B cell (primary cell): ENCODE data around the gene LRRC55. TPM values are rescaled to one million over a fixed set of nuclear protein-coding genes. Genes with fewer than 3 reads are reported as not detected.

ENCODE experiments used
- ATAC-seq: fragments of 200-7000 bp; cut with Tn5 transposase; one replicate; pipeline ENCODE4 v1.10.0; 2021; ENCODE audit warnings: low read depth, mild to moderate bottlenecking, moderate number of reproducible peaks, moderate library complexity
- CTCF ChIA-PET: fragments of 350-600 bp; sonication (Branson Sonifier 250); formaldehyde crosslinking; loops from one replicate; lab custom pipeline; 2021; ENCODE audit warnings: antibody characterized with exemption, inconsistent platforms; lab: Charles Lee
- POLR2A ChIA-PET: fragments of 350-600 bp; sonication (Branson Sonifier 250); formaldehyde crosslinking; loops from one replicate; lab custom pipeline; 2021; ENCODE audit warnings: antibody characterized with exemption; lab: Charles Lee
- DNase-seq: peaks from one replicate; pipeline ENCODE4 v3.0.0; 2013
- H2AFZ ChIP-seq: 2 replicates; pipeline ENCODE4 v1.6.1; 2012; ENCODE audit warnings: mild to moderate bottlenecking, low read depth, low read length; ENCODE audit not compliant: insufficient read depth, poor library complexity, severe bottlenecking
- H3K27ac ChIP-seq, 2 donors: 1 replicate in 1 of 2; 2 replicates in 1 of 2; pipeline ENCODE4 v1.5.1; 2012 to 2013; ENCODE audit warnings: low read length in 2 of 2, mild to moderate bottlenecking in 2 of 2, moderate library complexity in 1 of 2
- H3K27me3 ChIP-seq, 4 experiments: fragments of 200-600 bp in 1 of 4; sonication (generic) in 1 of 4; replicated peaks in 1 of 4; 1 replicate in 2 of 4; 2 replicates in 2 of 4; pipeline versions ENCODE4 v1.6.1 to v1.7.0; 2013 to 2016; ENCODE audit warnings: low read length in 3 of 4, mild to moderate bottlenecking in 2 of 4, mixed read lengths in 1 of 4, moderate library complexity in 1 of 4; ENCODE audit not compliant: insufficient read depth in 4 of 4, control insufficient read depth in 3 of 4; ENCODE audit errors: control extremely low read depth in 1 of 4
- H3K36me3 ChIP-seq, 2 experiments: replicated peaks in 1 of 2; 1 replicate in 1 of 2; 2 replicates in 1 of 2; pipeline versions ENCODE4 v1.6.1 to v1.7.1; 2013; ENCODE audit warnings: low read length in 1 of 2; ENCODE audit not compliant: insufficient read depth in 2 of 2, control insufficient read depth in 1 of 2; ENCODE audit errors: control extremely low read depth in 1 of 2, extremely low read depth in 1 of 2
- H3K4me1 ChIP-seq, 2 donors: fragments of 200-600 bp in 1 of 2; sonication (generic) in 1 of 2; 1 replicate in 1 of 2; 2 replicates in 1 of 2; pipeline versions ENCODE4 v1.5.1 to v1.6.1; 2013 to 2017; ENCODE audit warnings: low read length in 2 of 2; ENCODE audit not compliant: control insufficient read depth in 2 of 2, insufficient read depth in 2 of 2
- H3K4me2 ChIP-seq: replicated peaks from 2 replicates; pipeline ENCODE3; 2012; ENCODE audit warnings: mild to moderate bottlenecking, low read depth, low read length; ENCODE audit not compliant: poor library complexity, severe bottlenecking
- H3K4me3 ChIP-seq, 5 experiments: fragments of 200-600 bp in 1 of 5; sonication (generic) in 1 of 5; 1 replicate in 3 of 5; 2 replicates in 2 of 5; pipeline versions ENCODE4 v1.5.1 to v1.7.0; 2011 to 2016; ENCODE audit warnings: low read length in 4 of 5, mild to moderate bottlenecking in 4 of 5, low read depth in 2 of 5, control low read depth in 1 of 5, moderate library complexity in 1 of 5; ENCODE audit not compliant: insufficient read depth in 1 of 5; ENCODE audit errors: control extremely low read depth in 1 of 5, extremely low read depth in 1 of 5
- H3K79me2 ChIP-seq: fragments of 200-600 bp; sonication (generic); one replicate; pipeline ENCODE4 v1.6.0; 2016; ENCODE audit warnings: low read length; ENCODE audit not compliant: control insufficient read depth, insufficient read depth
- H3K9ac ChIP-seq: fragments of 200-600 bp; sonication (generic); 2 replicates; pipeline ENCODE4 v1.6.1; 2017; ENCODE audit warnings: mild to moderate bottlenecking, low read length, moderate library complexity
- H3K9me3 ChIP-seq, 3 donors: one replicate each; pipeline versions ENCODE4 v1.6.1 to v1.7.1; 2013; ENCODE audit warnings: low read length in 2 of 3; ENCODE audit not compliant: control insufficient read depth in 2 of 3, insufficient read depth in 1 of 3; ENCODE audit errors: control extremely low read depth in 1 of 3
- H4K20me1 ChIP-seq: 2 replicates; pipeline ENCODE4 v1.6.0; 2012; ENCODE audit warnings: mild to moderate bottlenecking, low read length; ENCODE audit not compliant: insufficient read depth, control insufficient read depth, poor library complexity, severe bottlenecking
- H3K27ac Mint-ChIP-seq: one replicate; pipeline ENCODE4 v1.8.0; 2021; ENCODE audit warnings: mixed read lengths
- H3K27me3 Mint-ChIP-seq: one replicate; pipeline ENCODE4 v1.8.0; 2021; ENCODE audit warnings: mixed read lengths
- H3K4me1 Mint-ChIP-seq: one replicate; pipeline ENCODE4 v1.8.0; 2021; ENCODE audit warnings: mixed read lengths
- H3K4me3 Mint-ChIP-seq: one replicate; pipeline ENCODE4 v1.8.0; 2021; ENCODE audit warnings: mixed read lengths
- H3K9me3 Mint-ChIP-seq: one replicate; pipeline ENCODE4 v1.8.0; 2022; ENCODE audit warnings: mixed read lengths; ENCODE audit not compliant: insufficient read depth
- CTCF ChIP-seq: fragments of 200-600 bp; IDR thresholded peaks from one replicate; pipeline ENCODE4 v1.8.0; 2022; ENCODE audit warnings: antibody characterized with exemption, mild to moderate bottlenecking
- EZH2 ChIP-seq: IDR thresholded peaks from 2 replicates; pipeline ENCODE4 v1.6.1; 2012; ENCODE audit warnings: borderline replicate concordance, low read depth, mild to moderate bottlenecking, moderate library complexity, low read length; ENCODE audit not compliant: insufficient read depth, poor library complexity, severe bottlenecking
- WGBS: methylation state at CpG from one replicate; pipeline ENCODE4 v1.1.5; 2013; ENCODE audit warnings: missing lambda C conversion rate; ENCODE audit not compliant: insufficient coverage; 5-methylcytosine and 5-hydroxymethylcytosine counted together
- intact Hi-C: fragments of 100-400 bp; cut with micrococcal nuclease; formaldehyde crosslinking; loops from one replicate; pipeline ENCODE4 v1.10.0; 2022
- polyA plus RNA-seq: library from polyadenylated mRNA; depleted of rRNA; stranded (reverse); fragments of >200 nt; gene quantifications from 2 replicates; pipeline ENCODE4 v1.2.3, GENCODE V29; 2012
- total RNA-seq, 2 donors: library from RNA; stranded (reverse); fragments of 120-200 nt in 1 of 2; gene quantifications; 1 replicate in 1 of 2; 2 replicates in 1 of 2; pipeline versions ENCODE4 v1.2.3 to v1.2.4, GENCODE V29; 2013 to 2022

LRRC55 gene
- total and polyA plus RNA-seq, 2 donors (not counting 1 experiment from before 2014, with no cell fraction given) = not detected

GRCh38 chr11:57224128-57224527 is 42.4 kb downstream of the LRRC55 start:
- H3K36me3 ChIP-seq = no peaks in the 10 kb centered on the region
- H4K20me1 ChIP-seq = no peaks in the 10 kb centered on the region
- no peak for TF ChIP-seq EZH2
- no peak for TF ChIP-seq CTCF
- H3K27ac ChIP-seq = no peak overlapping the region
- no peaks in the 10 kb centered on the region for H3K4me1 Mint-ChIP-seq
- peaks cover 0 to 5% (median 0%) of the 10 kb centered on the region in 4 experiments for H3K27me3 ChIP-seq
- ChIA-PET CTCF (no interaction called here), POLR2A (no interaction called here)
- H3K79me2 ChIP-seq = no peaks in the 10 kb centered on the region
- no peak overlapping the region for H3K27ac Mint-ChIP-seq
- H3K27me3 Mint-ChIP-seq = peaks cover 4% of the 10 kb centered on the region
- intact Hi-C loops = no loop called here
- H3K9me3 Mint-ChIP-seq = no peaks in the 10 kb centered on the region
- no peak for DNase-seq
- H3K4me3 Mint-ChIP-seq = no peak overlapping the region
- no peak overlapping the region for H2AFZ ChIP-seq
- no peak overlapping the region for H3K9ac ChIP-seq
- no peak overlapping the region for H3K4me2 ChIP-seq
- H3K9me3 ChIP-seq = no peaks in the 10 kb centered on the region
- no peaks in the 10 kb centered on the region for H3K4me1 ChIP-seq
- 100% methylated on average over 1 of the region's 2 CpGs for WGBS
- no peak for ATAC-seq
- no peak overlapping the region for H3K4me3 ChIP-seq

GRCh38 chr11:57224537-57224936 is 42.8 kb downstream of the LRRC55 start:
- Histone ChIP-seq H3K79me2 (no peaks in the 10 kb centered on the region), H3K4me2 (no peak overlapping the region), H3K27me3 (peaks cover 0 to 5% (median 0%) of the 10 kb centered on the region in 4 experiments), H3K4me1 (no peaks in the 10 kb centered on the region), H3K9me3 (no peaks in the 10 kb centered on the region), H4K20me1 (no peaks in the 10 kb centered on the region), H3K36me3 (no peaks in the 10 kb centered on the region), H3K27ac (no peak overlapping the region), H3K9ac (no peak overlapping the region), H3K4me3 (no peak overlapping the region), H2AFZ (no peak overlapping the region)
- Mint-ChIP-seq H3K4me3 (no peak overlapping the region), H3K27ac (no peak overlapping the region), H3K27me3 (peaks cover 4% of the 10 kb centered on the region), H3K4me1 (no peaks in the 10 kb centered on the region), H3K9me3 (no peaks in the 10 kb centered on the region)
- ATAC-seq (no peak), DNase-seq (no peak)
- intact Hi-C loops = no loop called here
- CTCF ChIA-PET = no interaction called here
- TF ChIP-seq CTCF (no peak), EZH2 (no peak)
- POLR2A ChIA-PET = no interaction called here
